Gastroesophageal sphincter (tissue), 4 donors: ENCODE data around the gene RNF113B. TPM values are rescaled to one million over a fixed set of nuclear protein-coding genes. Genes with fewer than 3 reads are reported as not detected.
A peak's percentile ranks its signal among the peaks of the same experiment; 100 is the strongest.

Experiments
- ATAC-seq: fragments of 150-250 bp; one replicate; pipeline ENCODE4 v1.9.1; 2016; ENCODE audit warnings: mild to moderate bottlenecking, moderate library complexity
- H3K27ac ChIP-seq, 4 donors: fragments of 200-600 bp; sonication (generic) in 3 of 4; 1 replicate in 3 of 4; 2 replicates in 1 of 4; pipeline ENCODE4 v1.5.1; 2016 to 2019
- H3K27me3 ChIP-seq: fragments of 200-600 bp; sonication (generic); one replicate; pipeline ENCODE4 v1.5.1; 2019
- H3K36me3 ChIP-seq, 2 donors: fragments of 200-600 bp; sonication (generic); one replicate each; pipeline ENCODE4 v1.5.1; 2019; ENCODE audit warnings: control low read depth in 1 of 2
- H3K4me1 ChIP-seq, 3 donors: fragments of 200-600 bp; sonication (generic); 1 replicate in 2 of 3; 2 replicates in 1 of 3; pipeline ENCODE4 v1.5.1; 2016 to 2019; ENCODE audit warnings: control low read depth in 2 of 3
- H3K4me3 ChIP-seq, 2 donors: fragments of 200-600 bp; sonication (generic); one replicate each; pipeline ENCODE4 v1.5.1; 2019; ENCODE audit warnings: mild to moderate bottlenecking in 1 of 2, moderate library complexity in 1 of 2
- H3K9me3 ChIP-seq, 3 donors: fragments of 200-600 bp; sonication (generic); one replicate each; pipeline ENCODE4 v1.5.1; 2017 to 2019; ENCODE audit warnings: control low read depth in 2 of 3
- EP300 ChIP-seq: sonication (generic); formaldehyde crosslinking; IDR thresholded peaks from one replicate; pipeline ENCODE4 v1.6.1; 2017; ENCODE audit warnings: antibody characterized with exemption, mild to moderate bottlenecking
- POLR2A ChIP-seq, 2 donors: fragments of 450-650 bp; IDR thresholded peaks; one replicate each; pipeline ENCODE4 v1.6.1; 2017; ENCODE audit warnings: antibody characterized with exemption in 2 of 2, mild to moderate bottlenecking in 2 of 2, moderate library complexity in 1 of 2
- POLR2AphosphoS5 ChIP-seq: sonication (generic); formaldehyde crosslinking; IDR thresholded peaks from one replicate; pipeline ENCODE4 v1.6.1; 2017; ENCODE audit warnings: antibody characterized with exemption
- WGBS, 2 donors: methylation state at CpG; one replicate each; pipeline ENCODE4 v1.1.5; 2018; ENCODE audit warnings: low coverage in 1 of 2; 5-methylcytosine and 5-hydroxymethylcytosine counted together
- total RNA-seq, 4 donors: library from RNA; depleted of rRNA; stranded (reverse); fragments of >200 nt; gene quantifications; one replicate each; pipeline ENCODE4 v1.1.0, GENCODE V29; 2016
- TF ChIP-seq, protein P1 (sequence below), 4 experiments: fragments of 200-600 bp in 2 of 4; fragments of 450-650 bp in 2 of 4; sonication (generic) in 1 of 4; IDR thresholded peaks; one replicate each; pipeline ENCODE4 v1.5.1; 2017 to 2019; ENCODE audit warnings: antibody characterized with exemption in 4 of 4, mild to moderate bottlenecking in 2 of 4, moderate library complexity in 2 of 4

The RNF113B gene
- total RNA-seq, 4 donors from 2014 or later, result not detected

- ATAC-seq, result no peak
- H3K9me3 ChIP-seq, result no peaks in the 10 kb centered on the region
- H3K27me3 ChIP-seq, result no peaks in the 10 kb centered on the region
- H3K36me3 ChIP-seq, result peaks cover 0 to 10% of the 10 kb centered on the region in 2 donors
- H3K4me1 ChIP-seq, result peaks cover 0 to 16% (median 0%) of the 10 kb centered on the region in 3 donors
- H3K4me3 ChIP-seq, result no peak overlapping the region
- H3K27ac ChIP-seq, result no peak overlapping the region
- WGBS, 2 donors, result 23 to 45% methylated on average over 3 to 8 of the region's 16 CpGs
- TF ChIP-seq, protein P1, sequence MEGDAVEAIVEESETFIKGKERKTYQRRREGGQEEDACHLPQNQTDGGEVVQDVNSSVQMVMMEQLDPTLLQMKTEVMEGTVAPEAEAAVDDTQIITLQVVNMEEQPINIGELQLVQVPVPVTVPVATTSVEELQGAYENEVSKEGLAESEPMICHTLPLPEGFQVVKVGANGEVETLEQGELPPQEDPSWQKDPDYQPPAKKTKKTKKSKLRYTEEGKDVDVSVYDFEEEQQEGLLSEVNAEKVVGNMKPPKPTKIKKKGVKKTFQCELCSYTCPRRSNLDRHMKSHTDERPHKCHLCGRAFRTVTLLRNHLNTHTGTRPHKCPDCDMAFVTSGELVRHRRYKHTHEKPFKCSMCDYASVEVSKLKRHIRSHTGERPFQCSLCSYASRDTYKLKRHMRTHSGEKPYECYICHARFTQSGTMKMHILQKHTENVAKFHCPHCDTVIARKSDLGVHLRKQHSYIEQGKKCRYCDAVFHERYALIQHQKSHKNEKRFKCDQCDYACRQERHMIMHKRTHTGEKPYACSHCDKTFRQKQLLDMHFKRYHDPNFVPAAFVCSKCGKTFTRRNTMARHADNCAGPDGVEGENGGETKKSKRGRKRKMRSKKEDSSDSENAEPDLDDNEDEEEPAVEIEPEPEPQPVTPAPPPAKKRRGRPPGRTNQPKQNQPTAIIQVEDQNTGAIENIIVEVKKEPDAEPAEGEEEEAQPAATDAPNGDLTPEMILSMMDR (IDR thresholded peaks at IDR 0.05), result no peak
- TF ChIP-seq POLR2A (IDR thresholded peaks at IDR 0.05) (no peak), EP300 (no peak), POLR2AphosphoS5 (no peak)
These were observed 37.1 kb upstream of the RNF113B start for GRCh38 chr13:98214008-98214643.

- TF ChIP-seq EP300, result no peak
- no peak for TF ChIP-seq POLR2A (IDR thresholded peaks at IDR 0.05)
- Histone ChIP-seq H3K4me1 (peaks cover 0 to 16% (median 0%) of the 10 kb centered on the region in 3 donors), H3K4me3 (no peak overlapping the region), H3K27ac (no peak overlapping the region), H3K27me3 (no peaks in the 10 kb centered on the region), H3K9me3 (no peaks in the 10 kb centered on the region), H3K36me3 (peaks cover 0 to 10% of the 10 kb centered on the region in 2 donors)
- no peak for ATAC-seq
- WGBS, 2 donors, result 100% methylated on average over 1 of the region's 8 CpGs; no CpG with 5 or more reads in 1 of the 2 donors
These were observed 36.3 kb upstream of the RNF113B start for GRCh38 chr13:98213354-98213753.

DNA sequence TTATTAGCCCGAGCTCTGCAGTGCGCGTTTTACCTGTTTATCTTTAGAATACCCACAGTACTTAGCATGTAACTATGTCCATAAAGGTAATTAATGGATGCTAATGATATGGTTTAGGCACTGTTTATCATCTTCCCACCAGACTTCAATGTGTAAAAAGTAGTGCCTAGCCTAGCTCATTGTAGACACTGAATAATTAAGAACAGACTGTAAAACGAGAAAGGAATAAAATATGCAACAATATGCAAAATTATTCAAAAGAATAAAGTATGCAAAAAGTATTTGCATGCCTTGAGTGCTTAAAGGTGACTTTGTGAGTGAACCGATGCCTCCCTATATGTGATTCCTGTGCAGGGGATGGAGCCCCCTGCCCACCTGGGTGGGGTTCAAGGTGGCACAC is 35.7 kb upstream of the RNF113B start:
- H3K36me3 ChIP-seq, result peaks cover 0 to 10% of the 10 kb centered on the region in 2 donors
- H3K27me3 ChIP-seq, result no peaks in the 10 kb centered on the region
- no peak for ATAC-seq
- no peaks in the 10 kb centered on the region for H3K9me3 ChIP-seq
- WGBS, 2 donors, result 85 to 93% methylated on average over 2 to 5 of the region's 5 CpGs
- H3K4me3 ChIP-seq, result no peak overlapping the region
- TF ChIP-seq, protein P1 (IDR thresholded peaks at IDR 0.05), result no peak
- TF ChIP-seq EP300 (no peak), POLR2AphosphoS5 (no peak), POLR2A (IDR thresholded peaks at IDR 0.05) (no peak)
- H3K4me1 ChIP-seq, result peaks cover 0 to 19% (median 0%) of the 10 kb centered on the region in 3 donors
- no peak overlapping the region for H3K27ac ChIP-seq

DNA sequence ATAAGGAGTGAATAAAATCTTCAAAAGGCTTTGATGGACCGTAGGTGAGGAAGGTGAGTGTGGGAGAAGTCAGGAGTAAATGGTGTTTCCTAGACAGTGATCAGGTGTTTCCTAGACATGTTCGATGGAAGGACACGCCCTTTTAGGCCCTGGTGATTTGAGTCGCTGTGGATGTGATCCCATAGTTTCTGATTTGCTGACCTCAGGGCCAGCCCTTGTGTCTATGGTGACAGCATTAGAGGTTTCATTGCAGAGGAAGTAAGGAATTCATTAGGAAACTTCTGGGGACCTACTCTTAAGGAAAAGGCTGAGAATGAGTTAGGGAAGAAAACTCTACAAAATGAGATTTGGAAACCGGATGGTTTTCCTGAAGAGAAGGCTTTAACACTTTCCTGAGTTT is 31.5 kb upstream of the RNF113B start:
- no peak overlapping the region for H3K4me3 ChIP-seq
- H3K4me1 ChIP-seq, result peaks cover 0 to 11% (median 0%) of the 10 kb centered on the region in 3 donors
- H3K36me3 ChIP-seq, result peaks cover 0 to 4% of the 10 kb centered on the region in 2 donors
- no peaks in the 10 kb centered on the region for H3K27me3 ChIP-seq
- TF ChIP-seq EP300, result no peak
- TF ChIP-seq, protein P1 (IDR thresholded peaks at IDR 0.05), result no peak
- no peak for TF ChIP-seq POLR2A (IDR thresholded peaks at IDR 0.05)
- no peak for TF ChIP-seq POLR2AphosphoS5
- 77 to 92% methylated on average over 4 to 5 of the region's 5 CpGs for WGBS, 2 donors
- peaks cover 0 to 25% (median 0%) of the 10 kb centered on the region in 3 donors for H3K9me3 ChIP-seq
- no peak for ATAC-seq
- H3K27ac ChIP-seq, result peak overlapping the region in 1 of 4 donors; percentile 82

- ATAC-seq, result peak; percentile 37
These were observed 30.3 kb upstream of the RNF113B start for GRCh38 chr13:98207416-98207815.

GRCh38 chr13:98206946-98207345 is 29.9 kb upstream of the RNF113B start:
- H3K27ac ChIP-seq, result peak overlapping the region in 3 of 4 donors; percentile 72 to 85 (median 82)

More at GRCh38 chr13:98207416-98207815, 30.3 kb upstream of the RNF113B start:
- TF ChIP-seq POLR2A (IDR thresholded peaks at IDR 0.05), result no peak
- WGBS, 2 donors, result 20 to 42% methylated on average over 2 to 3 of the region's 4 CpGs
- peak overlapping the region; percentile 47 to 85 (median 77) for H3K27ac ChIP-seq
- peaks cover 0 to 10% (median 0%) of the 10 kb centered on the region in 3 donors for H3K4me1 ChIP-seq
- peaks cover 0 to 27% (median 0%) of the 10 kb centered on the region in 3 donors for H3K9me3 ChIP-seq
- no peak overlapping the region for H3K4me3 ChIP-seq
- no peaks in the 10 kb centered on the region for H3K36me3 ChIP-seq
- H3K27me3 ChIP-seq, result no peaks in the 10 kb centered on the region

More at GRCh38 chr13:98206946-98207345, 29.9 kb upstream of the RNF113B start:
- no peak overlapping the region for H3K4me3 ChIP-seq
- H3K36me3 ChIP-seq, result no peaks in the 10 kb centered on the region
- no peaks in the 10 kb centered on the region for H3K27me3 ChIP-seq
- peaks cover 0 to 27% (median 0%) of the 10 kb centered on the region in 3 donors for H3K9me3 ChIP-seq
- ATAC-seq, result peak; percentile 78
- TF ChIP-seq, protein P1 (IDR thresholded peaks at IDR 0.05), result no peak
- peak; percentile 60 for TF ChIP-seq POLR2AphosphoS5
- TF ChIP-seq EP300, result no peak
- H3K4me1 ChIP-seq, result peaks cover 0 to 10% (median 0%) of the 10 kb centered on the region in 3 donors
- 6 to 49% methylated on average over 4 of the region's 4 CpGs for WGBS, 2 donors
